SK-MEL-5 (cell line): ENCODE measurements around the gene SETMAR. TPM values are rescaled to one million over a fixed set of nuclear protein-coding genes. Genes with fewer than 3 reads are reported as not detected.
"Not testable (repeated sequence)": the region's sequence is repeated elsewhere in the genome, so short reads cannot be mapped to it uniquely, and the experiment has no call there.

Source experiments
- DNase-seq: peaks from one replicate; pipeline ENCODE4 v3.0.0-alpha.2; 2016; ENCODE audit warnings: low read depth, low spot score
- in situ Hi-C: cut with HindIII; loops from 2 replicates; pipeline ENCODE4 v1.10.0; 2016; ENCODE audit warnings: low sequenced_read_pairs, high pct_unique_total_duplicates, low pct_unique_long_range_greater_than_20kb
- polyA plus RNA-seq, 2 experiments: library from polyadenylated mRNA; depleted of rRNA; stranded (reverse); fragments of >200 nt; gene quantifications; 2 replicates each; pipeline ENCODE4 v1.2.3, GENCODE V29; 2015
- total RNA-seq: library from RNA; depleted of rRNA; stranded (reverse); fragments of >200 nt; shearing (Covaris generic); gene quantifications from 2 replicates; pipeline ENCODE4 v1.2.3, GENCODE V29; 2014; rRNA removed

The SETMAR gene
- 14.3 and 15.2 TPM in 2 replicates for total RNA-seq
- 10.2 and 11.7 TPM in 2 replicates for polyA plus RNA-seq (2015; cell fraction: cytosol; rRNA removed)
- 21.9 and 26.9 TPM in 2 replicates for polyA plus RNA-seq (2015; cell fraction: nucleus; rRNA removed)

- in situ Hi-C loops, result no loop called here
- peak; percentile 89 for DNase-seq
Observed at GRCh38 chr3:4303187-4304123, at the start of gene SETMAR. SETMAR (plus strand) TSS chr3:4303369; CDS start chr3:4303371, 2 bp downstream.

GRCh38 chr3:4261406-4261805 lies 41.8 kb upstream of the SETMAR start:
- in situ Hi-C loops, result no loop called here
- DNase-seq, result no peak

GRCh38 chr3:4264040-4264439 lies 39.1 kb upstream of the SETMAR start:
- DNase-seq, result no peak
- in situ Hi-C loops, result no loop called here

GRCh38 chr3:4270720-4271119 lies 32.4 kb upstream of the SETMAR start:
- DNase-seq, result no peak
- in situ Hi-C loops, result no loop called here

- DNase-seq, result peak; percentile 66
- in situ Hi-C loops, result no loop called here
Observed at GRCh38 chr3:4271834-4272233, 31.3 kb upstream of the SETMAR start.

GRCh38 chr3:4279516-4280105 lies 23.6 kb upstream of the SETMAR start:
- in situ Hi-C loops, result no loop called here
- DNase-seq, result no peak

- no peak for DNase-seq
- in situ Hi-C loops, result no loop called here
Observed at GRCh38 chr3:4281991-4282390, 21.2 kb upstream of the SETMAR start.

- no peak for DNase-seq
- in situ Hi-C loops, result no loop called here
Observed at GRCh38 chr3:4284865-4285264, 18.3 kb upstream of the SETMAR start.

GRCh38 chr3:4289044-4289443 lies 14.1 kb upstream of the SETMAR start:
- no peak for DNase-seq

GRCh38 chr3:4290272-4290893 lies 12.8 kb upstream of the SETMAR start:
- DNase-seq, result peak; percentile 65
- in situ Hi-C loops, result no loop called here

More at GRCh38 chr3:4289044-4289443, 14.1 kb upstream of the SETMAR start:
- in situ Hi-C loops, result no loop called here

- in situ Hi-C loops, result no loop called here
- no peak for DNase-seq
Observed at GRCh38 chr3:4292301-4292700, 10.9 kb upstream of the SETMAR start.

- in situ Hi-C loops, result no loop called here
- DNase-seq, result no peak
Observed at GRCh38 chr3:4294616-4295327, 8.4 kb upstream of the SETMAR start.

GRCh38 chr3:4296454-4296853 lies 6.7 kb upstream of the SETMAR start:
- in situ Hi-C loops, DNase-seq: not testable (repeated sequence)

GRCh38 chr3:4297486-4297885 lies 5.7 kb upstream of the SETMAR start:
- in situ Hi-C loops, result no loop called here

GRCh38 chr3:4302747-4303146 lies 422 bp upstream of the SETMAR start:
- DNase-seq, result no peak
- in situ Hi-C loops, result no loop called here

More at GRCh38 chr3:4297486-4297885, 5.7 kb upstream of the SETMAR start:
- no peak for DNase-seq

GRCh38 chr3:4305210-4305609 lies 2.0 kb downstream of the SETMAR start:
- DNase-seq, in situ Hi-C loops: not testable (repeated sequence)

- no peak for DNase-seq
- in situ Hi-C loops, result no loop called here
Observed at GRCh38 chr3:4306091-4306490, 2.9 kb downstream of the SETMAR start.

- in situ Hi-C loops, result no loop called here
- DNase-seq, result no peak
Observed at GRCh38 chr3:4306860-4307259, 3.7 kb downstream of the SETMAR start.
